ENCODE results near the gene CD93. TPM values are rescaled to one million over a fixed set of nuclear protein-coding genes. Genes with fewer than 3 reads are reported as not detected.

CD93 gene
- polyA plus RNA-seq, 1 donor: 17.3 TPM

GRCh38 chr20:23061262-23061661, 24.9 kb downstream of the CD93 start:
- H3K36me3 ChIP-seq (ENCODE audit: control insufficient read depth, insufficient read depth, low read length): no peaks in the 10 kb centered on the region
- H3K27me3 ChIP-seq (ENCODE audit: control insufficient read depth, insufficient read depth, low read length): no peaks in the 10 kb centered on the region
- DNase-seq: no peak
- H3K9me3 ChIP-seq (ENCODE audit: control insufficient read depth, low read depth, low read length): no peaks in the 10 kb centered on the region
- H3K27ac ChIP-seq (ENCODE audit: low read length): no peak overlapping the region
- H3K4me1 ChIP-seq (ENCODE audit: control insufficient read depth, insufficient read depth, low read length): peaks cover 3% of the 10 kb centered on the region
- no peak overlapping the region for H3K4me3 ChIP-seq (ENCODE audit: low read length)
- 100% methylated on average over 1 of the region's 5 CpGs for WGBS (ENCODE audit: insufficient coverage, low lambda C conversion rate)

DNA sequence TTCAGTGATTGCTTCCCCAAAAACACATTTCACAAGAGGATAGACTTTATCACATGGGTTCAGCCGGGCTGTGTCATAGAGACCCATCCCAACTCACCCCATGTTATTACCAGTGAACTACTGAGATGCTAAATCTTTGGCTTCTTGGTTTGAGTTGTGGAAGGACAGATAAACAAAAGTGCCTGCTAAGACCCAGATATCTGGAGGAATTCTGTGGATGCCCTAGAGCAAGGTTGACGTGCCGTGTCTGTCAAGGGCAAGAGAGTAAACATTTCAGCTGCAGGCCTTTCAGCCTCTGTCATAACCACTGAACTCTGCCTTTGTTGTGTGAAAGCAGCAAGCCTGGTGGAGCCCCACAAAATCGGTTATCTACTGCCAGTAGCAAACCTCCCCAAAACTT, 25.5 kb downstream of the CD93 start:
- no peak overlapping the region for H3K4me3 ChIP-seq (ENCODE audit: low read length)
- H3K9me3 ChIP-seq (ENCODE audit: control insufficient read depth, low read depth, low read length): no peaks in the 10 kb centered on the region
- DNase-seq: no peak
- peaks cover 3% of the 10 kb centered on the region for H3K4me1 ChIP-seq (ENCODE audit: control insufficient read depth, insufficient read depth, low read length)
- no peaks in the 10 kb centered on the region for H3K27me3 ChIP-seq (ENCODE audit: control insufficient read depth, insufficient read depth, low read length)
- H3K36me3 ChIP-seq (ENCODE audit: control insufficient read depth, insufficient read depth, low read length): no peaks in the 10 kb centered on the region
- H3K27ac ChIP-seq (ENCODE audit: low read length): no peak overlapping the region
- no CpG with 5 or more reads among the region's 4 CpGs for WGBS (ENCODE audit: insufficient coverage, low lambda C conversion rate)

- Histone ChIP-seq H3K4me1 (ENCODE audit: control insufficient read depth, insufficient read depth, low read length) (peaks cover 3% of the 10 kb centered on the region), H3K9me3 (ENCODE audit: control insufficient read depth, low read depth, low read length) (no peaks in the 10 kb centered on the region), H3K27me3 (ENCODE audit: control insufficient read depth, insufficient read depth, low read length) (no peaks in the 10 kb centered on the region), H3K27ac (ENCODE audit: low read length) (no peak overlapping the region), H3K4me3 (ENCODE audit: low read length) (no peak overlapping the region), H3K36me3 (ENCODE audit: control insufficient read depth, insufficient read depth, low read length) (no peaks in the 10 kb centered on the region)
- WGBS (ENCODE audit: insufficient coverage, low lambda C conversion rate): 72% methylated on average over 2 of the region's 3 CpGs
- no peak for DNase-seq
Measured at GRCh38 chr20:23059846-23060245, 26.3 kb downstream of the CD93 start.

- Histone ChIP-seq H3K27me3 (ENCODE audit: control insufficient read depth, insufficient read depth, low read length) (peaks cover 4% of the 10 kb centered on the region), H3K27ac (ENCODE audit: low read length) (no peak overlapping the region), H3K4me1 (ENCODE audit: control insufficient read depth, insufficient read depth, low read length) (peaks cover 3% of the 10 kb centered on the region), H3K36me3 (ENCODE audit: control insufficient read depth, insufficient read depth, low read length) (no peaks in the 10 kb centered on the region), H3K9me3 (ENCODE audit: control insufficient read depth, low read depth, low read length) (no peaks in the 10 kb centered on the region), H3K4me3 (ENCODE audit: low read length) (no peak overlapping the region)
- DNase-seq: no peak
- 89% methylated on average over 3 of the region's 3 CpGs for WGBS (ENCODE audit: insufficient coverage, low lambda C conversion rate)
Measured at GRCh38 chr20:23059001-23059400, 27.1 kb downstream of the CD93 start.

GRCh38 chr20:23058240-23058639, 27.9 kb downstream of the CD93 start:
- no peak overlapping the region for H3K27ac ChIP-seq (ENCODE audit: low read length)
- DNase-seq: no peak
- peaks cover 3% of the 10 kb centered on the region for H3K4me1 ChIP-seq (ENCODE audit: control insufficient read depth, insufficient read depth, low read length)
- no peaks in the 10 kb centered on the region for H3K9me3 ChIP-seq (ENCODE audit: control insufficient read depth, low read depth, low read length)
- peaks cover 9% of the 10 kb centered on the region for H3K27me3 ChIP-seq (ENCODE audit: control insufficient read depth, insufficient read depth, low read length)
- no peaks in the 10 kb centered on the region for H3K36me3 ChIP-seq (ENCODE audit: control insufficient read depth, insufficient read depth, low read length)
- no peak overlapping the region for H3K4me3 ChIP-seq (ENCODE audit: low read length)
- WGBS (ENCODE audit: insufficient coverage, low lambda C conversion rate): no CpG with 5 or more reads among the region's 1 CpG

DNA sequence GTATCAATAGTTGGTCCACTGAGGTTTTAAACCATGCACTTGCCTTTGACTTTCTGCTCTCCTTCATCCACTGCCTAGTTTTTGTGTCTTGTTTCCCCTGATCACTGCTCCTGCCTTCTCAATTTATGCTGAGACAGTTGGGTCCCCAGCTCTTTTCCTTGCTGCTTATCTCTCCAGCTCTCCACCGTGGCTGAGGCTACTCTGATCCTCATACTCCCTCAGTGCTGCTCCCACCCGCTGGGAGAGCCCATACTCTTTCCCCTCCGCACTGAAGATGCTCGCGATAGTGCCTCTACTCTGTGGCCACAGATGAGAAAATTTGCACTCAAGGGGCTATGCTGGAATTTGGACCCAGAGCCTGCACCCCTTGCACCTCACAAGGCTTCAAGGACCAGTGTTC, 33.2 kb downstream of the CD93 start:
- no peak overlapping the region for H3K27ac ChIP-seq (ENCODE audit: low read length)
- WGBS (ENCODE audit: insufficient coverage, low lambda C conversion rate): 100% methylated on average over 2 of the region's 5 CpGs
- peaks cover 2% of the 10 kb centered on the region for H3K4me1 ChIP-seq (ENCODE audit: control insufficient read depth, insufficient read depth, low read length)
- H3K36me3 ChIP-seq (ENCODE audit: control insufficient read depth, insufficient read depth, low read length): no peaks in the 10 kb centered on the region
- DNase-seq: no peak
- peaks cover 60% of the 10 kb centered on the region for H3K27me3 ChIP-seq (ENCODE audit: control insufficient read depth, insufficient read depth, low read length)
- H3K9me3 ChIP-seq (ENCODE audit: control insufficient read depth, low read depth, low read length): no peaks in the 10 kb centered on the region
- no peak overlapping the region for H3K4me3 ChIP-seq (ENCODE audit: low read length)

- peaks cover 75% of the 10 kb centered on the region for H3K27me3 ChIP-seq (ENCODE audit: control insufficient read depth, insufficient read depth, low read length)
- H3K9me3 ChIP-seq (ENCODE audit: control insufficient read depth, low read depth, low read length): no peaks in the 10 kb centered on the region
- peak overlapping the region; percentile 35 for H3K4me3 ChIP-seq (ENCODE audit: low read length)
- WGBS (ENCODE audit: insufficient coverage, low lambda C conversion rate): no CpG with 5 or more reads among the region's 46 CpGs
- peaks cover 4% of the 10 kb centered on the region for H3K4me1 ChIP-seq (ENCODE audit: control insufficient read depth, insufficient read depth, low read length)
- no peak overlapping the region for H3K27ac ChIP-seq (ENCODE audit: low read length)
- H3K36me3 ChIP-seq (ENCODE audit: control insufficient read depth, insufficient read depth, low read length): no peaks in the 10 kb centered on the region
- DNase-seq: peak; percentile 57 to 70
Measured at GRCh38 chr20:23050847-23051627, 35.1 kb downstream of the CD93 start.

- peak overlapping the region; percentile 35 for H3K4me3 ChIP-seq (ENCODE audit: low read length)
- peak in 1 of 2 donors; percentile 48 for DNase-seq
- no peak overlapping the region for H3K27ac ChIP-seq (ENCODE audit: low read length)
- H3K36me3 ChIP-seq (ENCODE audit: control insufficient read depth, insufficient read depth, low read length): no peaks in the 10 kb centered on the region
- H3K4me1 ChIP-seq (ENCODE audit: control insufficient read depth, insufficient read depth, low read length): peaks cover 4% of the 10 kb centered on the region
- H3K27me3 ChIP-seq (ENCODE audit: control insufficient read depth, insufficient read depth, low read length): peaks cover 80% of the 10 kb centered on the region
- WGBS (ENCODE audit: insufficient coverage, low lambda C conversion rate): no CpG with 5 or more reads among the region's 48 CpGs
- no peaks in the 10 kb centered on the region for H3K9me3 ChIP-seq (ENCODE audit: control insufficient read depth, low read depth, low read length)
Measured at GRCh38 chr20:23050076-23050838, 35.9 kb downstream of the CD93 start.

DNA sequence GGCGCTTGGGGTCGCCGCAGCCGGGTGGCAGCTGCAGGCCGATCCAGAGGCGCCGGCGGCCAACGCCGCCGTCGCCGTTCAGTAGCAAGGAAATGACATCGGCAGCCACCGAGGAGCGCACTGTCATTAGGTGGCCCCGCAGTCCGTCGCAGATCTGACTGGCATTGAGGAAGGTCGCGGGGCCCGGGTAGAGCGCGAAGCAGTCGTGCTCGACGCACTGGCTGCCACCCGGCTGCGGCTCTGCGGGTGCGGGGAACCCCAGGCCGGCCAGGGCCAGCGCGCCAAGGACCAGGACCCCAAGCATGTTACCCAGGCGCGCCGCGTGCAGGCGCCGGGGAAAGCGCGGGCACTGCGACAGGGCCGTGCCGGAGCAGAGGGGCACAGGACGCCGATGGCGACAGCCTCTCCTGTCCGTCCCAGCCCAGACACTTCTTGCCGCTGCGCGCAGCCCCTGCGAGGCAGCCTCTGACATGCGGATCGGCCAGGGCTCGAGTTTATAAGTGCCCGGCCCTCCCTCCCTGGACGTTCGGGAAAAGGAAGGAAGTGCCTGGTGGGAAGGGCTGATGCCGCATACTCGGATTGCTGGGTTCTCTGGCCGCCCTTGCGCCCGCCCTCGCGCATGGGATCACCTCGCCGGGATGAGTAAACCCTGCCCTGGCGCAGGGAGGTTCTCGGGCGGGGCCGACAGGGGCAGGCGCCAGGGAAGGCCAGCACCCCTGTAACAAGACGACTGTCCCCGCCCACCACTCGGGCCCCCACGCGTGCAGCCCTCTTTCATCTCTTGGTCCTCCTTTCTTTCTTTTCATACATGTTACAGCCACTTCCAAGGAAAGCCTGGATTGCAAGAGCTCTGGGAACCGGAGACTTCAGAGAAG, 36.7 kb downstream of the CD93 start, which contains the start of gene THBD:
Gene THBD, minus strand, starts transcription at position 472 of the 875 bp plus-strand sequence. Its CDS starts 168 bp downstream, at position 304.
- no CpG with 5 or more reads among the region's 79 CpGs for WGBS (ENCODE audit: insufficient coverage, low lambda C conversion rate)
- Histone ChIP-seq H3K27ac (ENCODE audit: low read length) (no peak within 1 kb of the TSS), H3K4me3 (ENCODE audit: low read length) (peak within 1 kb of the TSS; percentile 35), H3K9me3 (ENCODE audit: control insufficient read depth, low read depth, low read length) (no peaks in the 10 kb centered on the region), H3K36me3 (ENCODE audit: control insufficient read depth, insufficient read depth, low read length) (no peaks in the 10 kb centered on the region), H3K27me3 (ENCODE audit: control insufficient read depth, insufficient read depth, low read length) (peaks cover 79% of the 10 kb centered on the region), H3K4me1 (ENCODE audit: control insufficient read depth, insufficient read depth, low read length) (peaks cover 4% of the 10 kb centered on the region)
- peak in 1 of 2 donors; percentile 63 for DNase-seq

All from large intestine (tissue), 3 donors.